Loucy (cell line): Measurements from ENCODE around the gene LMTK3.

Experiments used
- H2AFZ ChIP-seq: fragments of 200-600 bp; sonication (generic); 2 replicates; pipeline ENCODE4 v1.6.0; 2016; ENCODE audit warnings: antibody characterized with exemption, mild to moderate bottlenecking, low read length, moderate library complexity
- H3F3A ChIP-seq: fragments of 200-600 bp; 2 replicates; pipeline ENCODE4 v1.6.0; 2016; ENCODE audit warnings: antibody characterized with exemption, low read depth, mild to moderate bottlenecking
- H3K27me3 ChIP-seq: fragments of 200-600 bp; sonication (generic); 2 replicates; pipeline ENCODE4 v1.6.1; 2014; ENCODE audit warnings: low read length, mild to moderate bottlenecking; ENCODE audit not compliant: insufficient read depth, poor library complexity, severe bottlenecking
- H3K36me3 ChIP-seq: fragments of 200-600 bp; sonication (generic); 2 replicates; pipeline ENCODE4 v1.6.1; 2016; ENCODE audit warnings: low read length; ENCODE audit not compliant: insufficient read depth
- H3K4me1 ChIP-seq: fragments of 200-600 bp; sonication (generic); 2 replicates; pipeline ENCODE4 v1.5.1; 2014; ENCODE audit warnings: low read length, mild to moderate bottlenecking; ENCODE audit not compliant: insufficient read depth, poor library complexity, severe bottlenecking
- H3K4me2 ChIP-seq: fragments of 200-600 bp; sonication (generic); 2 replicates; pipeline ENCODE4 v1.6.0; 2014; ENCODE audit warnings: antibody characterized with exemption, low read length, low read depth, mild to moderate bottlenecking; ENCODE audit not compliant: poor library complexity, severe bottlenecking
- H3K4me3 ChIP-seq: fragments of 200-600 bp; sonication (generic); 2 replicates; pipeline ENCODE4 v1.5.1; 2014; ENCODE audit warnings: low read length, mild to moderate bottlenecking, mixed read lengths; ENCODE audit not compliant: poor library complexity, severe bottlenecking
- H3K79me2 ChIP-seq: fragments of 200-600 bp; sonication (generic); 2 replicates; pipeline ENCODE4 v1.6.1; 2014; ENCODE audit warnings: low read length; ENCODE audit not compliant: insufficient read depth
- H3K9ac ChIP-seq: fragments of 200-600 bp; sonication (generic); 2 replicates; pipeline ENCODE4 v1.6.0; 2014; ENCODE audit warnings: mild to moderate bottlenecking, low read depth, low read length, moderate library complexity; ENCODE audit not compliant: poor library complexity, severe bottlenecking
- H3K9me2 ChIP-seq: fragments of 200-600 bp; sonication (generic); replicated peaks from 2 replicates; pipeline ENCODE4 v1.6.1; 2016; ENCODE audit warnings: low read depth, low read length, mixed read lengths
- H3K9me3 ChIP-seq: fragments of 200-600 bp; sonication (generic); 2 replicates; pipeline ENCODE4 v1.6.1; 2014; ENCODE audit warnings: mild to moderate bottlenecking, antibody characterized with exemption, low read length, low read depth; ENCODE audit not compliant: insufficient read depth
- H4K20me1 ChIP-seq: fragments of 200-600 bp; sonication (generic); 2 replicates; pipeline ENCODE4 v1.6.0; 2014; ENCODE audit warnings: antibody characterized with exemption, low read length, mild to moderate bottlenecking; ENCODE audit not compliant: insufficient read depth, poor library complexity, severe bottlenecking
- CTCF ChIP-seq: fragments of 200-600 bp; sonication (generic); conservative IDR thresholded peaks from 2 replicates; pipeline ENCODE4 v1.5.1; 2014; ENCODE audit warnings: mild to moderate bottlenecking, antibody characterized with exemption, low read length
- EZH2phosphoT487 ChIP-seq: fragments of 200-600 bp; IDR thresholded peaks from 2 replicates; pipeline ENCODE4 v1.6.1; 2018; ENCODE audit warnings: antibody characterized with exemption, mild to moderate bottlenecking, moderate library complexity, borderline replicate concordance

LMTK3 gene

GRCh38 chr19:48450863-48451262 is 60.8 kb downstream of the LMTK3 start:
- H4K20me1 ChIP-seq = peaks cover 7% of the 10 kb centered on the region
- no peaks in the 10 kb centered on the region for H3K4me1 ChIP-seq
- no peak overlapping the region for H3K9ac ChIP-seq
- no peaks in the 10 kb centered on the region for H3K9me2 ChIP-seq
- no peak overlapping the region for H2AFZ ChIP-seq
- no peaks in the 10 kb centered on the region for H3K27me3 ChIP-seq
- no peak overlapping the region for H3K4me2 ChIP-seq
- no peaks in the 10 kb centered on the region for H3K9me3 ChIP-seq
- H3F3A ChIP-seq = no peaks in the 10 kb centered on the region
- TF ChIP-seq EZH2phosphoT487 (no peak), CTCF (no peak)
- H3K79me2 ChIP-seq = peaks cover 28% of the 10 kb centered on the region
- no peak overlapping the region for H3K4me3 ChIP-seq
- peaks cover 35% of the 10 kb centered on the region; the same call in 1 of the 2 replicates for H3K36me3 ChIP-seq

- Histone ChIP-seq H3K27me3 (no peaks in the 10 kb centered on the region), H3K4me2 (no peak overlapping the region), H3K4me3 (no peak overlapping the region), H3F3A (no peaks in the 10 kb centered on the region), H3K36me3 (peaks cover 35% of the 10 kb centered on the region; the same call in 1 of the 2 replicates), H4K20me1 (peaks cover 7% of the 10 kb centered on the region), H3K9me2 (no peaks in the 10 kb centered on the region), H2AFZ (no peak overlapping the region), H3K9me3 (no peaks in the 10 kb centered on the region), H3K79me2 (peaks cover 28% of the 10 kb centered on the region), H3K4me1 (no peaks in the 10 kb centered on the region), H3K9ac (no peak overlapping the region)
- no peak for TF ChIP-seq CTCF
- no peak for TF ChIP-seq EZH2phosphoT487
Observed at GRCh38 chr19:48450441-48450840, 61.2 kb downstream of the LMTK3 start.

GRCh38 chr19:48448563-48448962 is 63.1 kb downstream of the LMTK3 start:
- Histone ChIP-seq H3K4me2 (no peak overlapping the region), H3K9me2 (no peaks in the 10 kb centered on the region), H3K36me3 (peaks cover 34% of the 10 kb centered on the region; the same call in 1 of the 2 replicates), H3K4me1 (peaks cover 11% of the 10 kb centered on the region), H4K20me1 (peaks cover 7% of the 10 kb centered on the region), H3K9ac (no peak overlapping the region), H3K9me3 (no peaks in the 10 kb centered on the region), H2AFZ (no peak overlapping the region), H3K27me3 (no peaks in the 10 kb centered on the region), H3K79me2 (peaks cover 28% of the 10 kb centered on the region), H3K4me3 (no peak overlapping the region), H3F3A (no peaks in the 10 kb centered on the region)
- TF ChIP-seq CTCF = no peak
- no peak for TF ChIP-seq EZH2phosphoT487
